GM18499 (cell line): Measurements from ENCODE around the gene TIMM22.
"Not testable (repeated sequence)": the region's sequence is repeated elsewhere in the genome, so short reads cannot be mapped to it uniquely, and the experiment has no call there.

Experiments used
- ATAC-seq: cut with Tn5 transposase; IDR thresholded peaks from one replicate; pipeline ENCODE4 v1.9.1; 2021; ENCODE audit warnings: moderate number of reproducible peaks; ENCODE audit not compliant: insufficient read depth, unreplicated experiment

Gene TIMM22

GRCh38 chr17:970364-970763, 26.6 kb upstream of the TIMM22 start:
- ATAC-seq = no peak

- not testable (repeated sequence) for ATAC-seq
Observed at GRCh38 chr17:971861-972260, 25.1 kb upstream of the TIMM22 start.

GRCh38 chr17:973053-973452, 23.9 kb upstream of the TIMM22 start:
- ATAC-seq = no peak

DNA sequence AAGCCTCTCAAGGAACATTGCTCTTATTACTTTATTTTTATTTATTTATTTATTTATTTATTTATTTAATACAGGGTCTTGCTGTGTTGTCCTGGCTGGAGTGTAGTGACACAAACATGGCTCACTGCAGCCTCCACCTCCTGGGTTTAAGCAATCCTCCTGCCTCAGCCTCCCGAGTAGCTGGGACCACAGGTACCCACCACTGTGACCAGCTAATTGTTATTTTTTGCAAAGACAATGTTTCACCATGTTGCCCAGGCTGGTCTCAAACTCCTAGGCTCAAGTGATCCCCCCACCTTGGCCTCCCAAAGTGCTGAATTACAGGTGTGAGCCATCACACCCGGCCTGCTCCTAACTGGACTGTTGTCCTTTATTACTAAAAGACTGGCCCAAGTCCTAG, 22.2 kb upstream of the TIMM22 start:
- ATAC-seq = not testable (repeated sequence)

- no peak for ATAC-seq
Observed at GRCh38 chr17:975371-975915, 21.5 kb upstream of the TIMM22 start.

- ATAC-seq = no peak
Observed at GRCh38 chr17:976312-976711, 20.6 kb upstream of the TIMM22 start.

DNA sequence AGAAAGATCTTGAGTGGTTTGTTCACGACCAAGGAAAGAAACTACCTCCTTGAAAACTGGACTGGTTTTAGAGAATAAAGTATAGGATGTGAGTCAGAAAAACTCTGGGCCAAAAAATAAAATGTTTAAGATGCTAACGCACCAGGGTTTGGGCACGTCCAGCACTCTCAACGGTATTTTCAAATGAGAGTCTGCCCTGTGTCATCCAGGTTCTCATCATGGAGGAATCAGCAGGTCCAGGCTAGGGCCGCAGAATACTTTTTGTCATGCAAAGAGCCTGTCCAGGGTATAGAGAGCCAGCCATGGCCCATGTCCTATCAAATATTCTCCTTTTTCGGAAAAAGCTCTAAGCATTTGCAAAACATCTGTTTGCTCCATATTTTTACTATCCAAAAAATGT, 19.8 kb upstream of the TIMM22 start:
- no peak for ATAC-seq

DNA sequence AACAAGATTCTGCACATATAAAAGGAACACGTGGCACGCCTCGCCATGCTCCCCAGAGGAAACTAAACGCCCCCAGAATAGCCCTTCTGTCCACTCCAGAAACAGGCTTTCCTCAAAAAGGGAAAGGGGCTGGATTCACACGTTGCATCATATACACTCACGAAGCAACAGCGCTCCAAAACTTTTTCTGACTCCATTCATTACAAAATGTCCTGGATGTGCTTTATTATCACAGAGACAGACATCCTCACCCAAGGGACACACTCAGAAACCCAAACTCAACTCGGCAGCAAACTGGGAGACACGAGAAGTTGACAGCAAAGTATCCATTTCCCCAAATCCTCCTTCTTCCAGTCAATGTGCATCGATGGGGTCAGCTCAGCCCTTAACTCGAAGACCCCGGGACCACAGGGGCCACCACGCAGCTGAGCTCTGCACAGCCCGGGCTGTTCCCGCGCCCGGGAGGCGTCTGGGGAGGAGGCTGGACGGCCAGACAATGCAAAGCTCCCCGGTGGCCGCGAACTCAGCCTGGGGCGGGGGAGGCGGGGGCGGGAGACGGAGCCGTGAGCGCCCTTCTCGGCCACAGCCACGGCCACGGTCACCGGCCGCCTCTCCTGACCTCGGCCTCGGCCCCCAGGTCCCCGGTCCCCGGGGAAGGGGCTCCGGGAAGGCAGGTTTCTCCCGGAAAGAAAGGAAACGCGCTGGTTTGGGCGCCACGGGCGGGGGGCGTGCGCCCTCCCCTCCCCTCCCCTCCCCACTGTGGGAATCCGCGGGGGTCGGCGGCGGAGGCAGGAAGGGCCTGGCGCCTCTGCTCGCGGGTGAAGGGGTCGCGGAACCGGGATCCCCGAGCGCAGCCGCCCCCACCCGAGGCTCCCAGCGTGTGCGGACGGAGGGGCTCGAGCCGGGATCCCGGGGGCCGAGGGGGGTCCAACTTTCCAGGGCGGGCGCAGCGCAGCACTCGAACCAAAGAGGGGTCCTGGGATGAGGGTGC, 18.5 kb upstream of the TIMM22 start:
- ATAC-seq = no peak

DNA sequence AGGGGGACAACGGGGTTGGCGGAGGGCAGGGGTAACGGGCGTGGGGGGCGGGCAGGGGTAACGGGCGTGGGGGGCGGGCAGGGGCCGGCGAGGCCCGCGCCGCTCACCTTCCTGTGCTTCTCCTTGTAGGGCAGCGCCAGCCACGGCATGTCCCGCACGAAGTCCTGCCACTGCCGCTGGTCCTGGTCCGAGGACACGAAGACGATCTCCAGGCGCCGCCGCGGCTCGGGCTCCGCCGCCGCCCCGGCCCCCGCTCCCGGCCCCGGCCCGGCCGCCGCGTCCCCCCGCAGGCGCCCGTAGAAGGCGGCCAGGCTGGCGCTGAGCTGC, 17.8 kb upstream of the TIMM22 start:
- no peak for ATAC-seq

DNA sequence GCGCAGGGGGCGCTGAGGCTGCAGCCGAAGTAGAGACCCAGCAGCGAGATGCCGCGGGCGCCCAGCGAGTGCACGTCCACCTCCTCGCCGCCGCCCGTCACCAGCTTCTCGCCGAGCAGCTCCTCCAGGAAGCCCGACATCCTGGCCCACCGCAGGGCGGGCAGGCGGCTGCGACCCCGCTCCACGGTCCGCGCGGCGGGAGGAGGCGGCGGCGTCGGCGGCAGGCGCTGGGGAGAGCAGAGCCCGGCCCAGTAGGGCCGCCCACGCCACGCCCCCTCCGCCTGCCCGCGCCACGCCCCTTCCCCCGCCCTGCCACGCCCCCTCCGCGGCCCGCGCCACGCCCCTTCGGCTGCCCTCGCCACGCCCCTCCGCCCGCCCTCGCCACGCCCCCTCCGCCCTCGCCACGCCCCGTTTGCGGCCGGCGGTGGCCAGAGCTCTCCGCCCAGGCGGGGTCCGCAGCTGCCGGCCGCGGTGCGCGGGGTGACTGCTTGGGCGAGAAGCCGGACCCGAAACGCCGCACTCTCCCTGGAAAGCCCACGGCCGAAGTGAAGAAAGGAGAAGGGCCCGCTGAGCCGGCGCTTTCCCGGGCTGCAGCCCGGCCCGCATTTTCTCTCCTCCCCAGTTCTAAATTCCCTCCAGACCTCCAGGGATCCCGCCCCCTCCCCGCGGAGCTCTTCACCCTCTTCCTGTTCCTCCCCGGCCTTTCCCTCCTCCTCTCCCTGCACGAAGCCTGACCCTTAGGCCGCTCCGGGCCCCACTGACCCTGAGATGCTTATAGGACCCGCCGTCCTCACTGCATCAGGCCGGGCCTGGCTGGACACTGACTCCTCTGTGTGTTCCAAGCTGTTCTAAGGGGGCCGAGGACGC, 17.2 kb upstream of the TIMM22 start, which contains the start of gene NXN:
Gene NXN (minus strand): TSS at position 238 of the 867 bp plus-strand sequence.
- ATAC-seq = no peak

GRCh38 chr17:980406-981291, 16.3 kb upstream of the TIMM22 start:
- no peak for ATAC-seq

DNA sequence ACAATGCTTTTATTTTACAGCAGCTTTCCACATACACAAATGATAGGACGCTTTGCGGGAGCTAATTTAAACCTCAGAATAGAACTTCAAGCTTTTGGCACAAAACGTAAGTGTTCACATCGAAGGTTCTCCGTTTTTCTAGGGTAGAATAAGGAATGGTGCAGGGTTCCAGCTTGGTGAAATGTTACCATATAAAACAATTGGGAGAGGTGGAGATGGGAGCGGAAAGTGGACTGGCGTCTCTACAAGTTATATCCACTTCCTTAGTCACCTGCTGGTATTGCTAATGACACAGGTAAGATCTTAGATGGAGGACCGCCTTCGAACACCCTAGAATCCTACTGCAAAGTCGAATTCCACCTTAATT, 15.7 kb upstream of the TIMM22 start:
- ATAC-seq = no peak

- ATAC-seq = no peak
Observed at GRCh38 chr17:983921-984320, 13.0 kb upstream of the TIMM22 start.

DNA sequence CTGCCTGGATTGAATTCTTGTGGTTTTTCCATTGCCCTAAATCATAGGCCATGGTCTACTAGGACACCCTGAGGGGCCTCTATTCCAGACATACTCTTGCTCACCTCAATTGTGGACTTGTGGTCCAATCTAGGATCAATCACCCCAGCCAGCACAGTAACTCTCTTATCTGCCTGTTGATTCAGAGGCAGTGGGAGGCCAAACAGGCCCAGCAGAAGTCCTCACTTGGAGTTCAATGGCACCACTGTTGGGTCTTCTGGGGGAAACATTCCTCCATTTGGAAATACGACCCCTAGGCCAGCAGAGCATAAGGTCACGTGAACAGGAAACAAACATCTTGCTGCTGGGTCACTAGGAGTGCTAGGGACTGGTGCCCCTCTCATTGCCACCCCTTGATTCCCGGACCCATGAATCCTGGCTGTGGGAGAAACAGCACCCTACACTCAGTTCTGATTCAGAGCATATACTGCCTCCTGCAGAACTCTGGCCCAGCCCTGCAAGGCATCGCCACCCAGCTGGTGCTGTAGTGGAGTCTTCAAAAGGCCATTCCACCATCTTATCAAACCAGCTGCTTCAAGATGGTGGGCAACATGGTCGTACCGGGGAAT, 10.5 kb upstream of the TIMM22 start:
- no peak for ATAC-seq

DNA sequence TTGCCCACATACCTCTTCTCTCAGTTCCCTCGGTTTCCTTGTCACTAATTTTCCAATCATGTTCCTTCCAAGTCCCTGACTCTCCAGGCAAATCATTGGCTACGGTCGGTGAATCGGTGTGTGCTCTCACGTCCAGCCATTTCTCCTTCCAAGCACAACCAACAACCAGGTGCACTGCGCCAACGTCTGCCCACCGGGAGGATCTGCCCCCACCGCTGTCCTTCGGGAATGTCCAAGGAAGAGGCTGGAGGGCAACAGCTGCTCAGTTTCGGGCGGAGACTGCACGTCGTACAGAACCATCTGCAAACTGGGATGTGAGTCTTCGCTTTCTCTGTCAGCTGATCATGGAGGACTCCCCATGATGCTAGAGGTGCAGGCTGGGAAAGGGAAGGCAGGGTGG, 9.0 kb upstream of the TIMM22 start:
- ATAC-seq = no peak

DNA sequence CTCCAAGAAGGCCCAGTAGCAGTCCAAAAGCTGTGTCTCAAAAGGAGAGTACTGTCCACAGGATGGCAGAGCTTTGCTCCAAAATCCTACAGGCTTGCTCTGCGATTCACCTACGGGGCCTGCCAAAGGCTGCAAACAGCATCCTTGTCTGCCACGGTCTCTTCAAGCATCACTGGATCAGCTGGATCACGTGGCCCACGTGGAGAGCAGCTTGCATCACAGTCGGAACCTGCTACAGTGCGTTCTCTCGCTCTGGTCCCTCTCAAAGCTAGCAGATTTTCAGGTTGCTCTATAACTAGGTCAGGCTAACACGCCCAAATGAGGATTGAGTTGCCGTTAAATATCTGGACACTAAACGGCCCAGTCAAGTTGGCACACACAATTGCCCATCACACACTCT, 8.4 kb upstream of the TIMM22 start:
- no peak for ATAC-seq

GRCh38 chr17:992933-993332, 4.0 kb upstream of the TIMM22 start:
- no peak for ATAC-seq

DNA sequence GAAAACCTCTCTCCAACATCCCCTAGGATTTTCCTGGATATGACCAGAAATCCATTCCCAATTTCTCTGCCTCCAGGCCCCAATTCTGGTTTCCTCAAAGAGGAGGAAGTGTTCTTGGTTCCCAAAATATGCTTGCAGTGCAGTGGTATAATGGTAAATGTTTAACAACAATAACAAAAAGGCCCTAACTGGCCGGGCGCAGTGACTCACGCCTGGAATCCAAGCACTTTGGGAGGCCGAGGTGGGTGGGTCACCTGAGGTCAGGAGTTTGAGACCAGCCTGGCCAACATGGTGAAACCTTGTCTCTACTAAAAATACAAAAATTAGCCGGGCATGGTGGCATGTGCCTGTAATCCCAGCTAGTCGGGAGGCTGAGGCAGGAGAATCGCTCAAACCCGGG, 1.6 kb upstream of the TIMM22 start:
- not testable (repeated sequence) for ATAC-seq

- no peak for ATAC-seq
Observed at GRCh38 chr17:998111-998510, 1.2 kb downstream of the TIMM22 start.
